CD4-positive, alpha-beta T cell (primary cell): ENCODE measurements around the gene MYLK4. TPM values are rescaled to one million over a fixed set of nuclear protein-coding genes. Genes with fewer than 3 reads are reported as not detected.
A peak's percentile ranks its signal among the peaks of the same experiment; 100 is the strongest.
"Not testable (repeated sequence)": the region's sequence is repeated elsewhere in the genome, so short reads cannot be mapped to it uniquely, and the experiment has no call there.

Experiments used
- ATAC-seq: fragments of 200-7000 bp; cut with Tn5 transposase; one replicate; pipeline ENCODE4 v1.10.0; 2022; ENCODE audit warnings: mild to moderate bottlenecking; ENCODE audit not compliant: poor library complexity
- CTCF ChIA-PET: fragments of 350-600 bp; sonication (Branson Sonifier 250); formaldehyde crosslinking; loops from one replicate; lab custom pipeline; 2021; ENCODE audit warnings: antibody characterized with exemption, inconsistent platforms; lab: Charles Lee
- POLR2A ChIA-PET: fragments of 350-600 bp; sonication (Branson Sonifier 250); formaldehyde crosslinking; loops from one replicate; lab custom pipeline; 2021; ENCODE audit warnings: antibody characterized with exemption, inconsistent platforms; lab: Charles Lee
- DNase-seq, 14 experiments: peaks; one replicate each; pipeline ENCODE4 v3.0.0-alpha.2; 2013 to 2020; ENCODE audit warnings: mixed read lengths in 2 of 14
- H3K27ac ChIP-seq, 2 donors: one replicate each; pipeline versions ENCODE4 v1.5.1 to v1.7.0; 2013; ENCODE audit warnings: low read length in 2 of 2, low read depth in 1 of 2, mild to moderate bottlenecking in 1 of 2
- H3K27me3 ChIP-seq, 2 experiments: 1 replicate in 1 of 2; 2 replicates in 1 of 2; pipeline versions ENCODE4 v1.6.1 to v1.7.0; 2013; ENCODE audit warnings: low read length in 2 of 2, control low read depth in 1 of 2, mild to moderate bottlenecking in 1 of 2, moderate library complexity in 1 of 2; ENCODE audit not compliant: insufficient read depth in 2 of 2, control insufficient read depth in 1 of 2
- H3K36me3 ChIP-seq: one replicate; pipeline ENCODE4 v1.6.1; 2013; ENCODE audit warnings: low read length, control low read depth; ENCODE audit not compliant: insufficient read depth
- H3K4me1 ChIP-seq: one replicate; pipeline ENCODE4 v1.6.1; 2013; ENCODE audit warnings: low read length, control low read depth; ENCODE audit not compliant: insufficient read depth
- H3K4me3 ChIP-seq: one replicate; pipeline ENCODE4 v1.5.1; 2013; ENCODE audit warnings: mild to moderate bottlenecking, low read length, moderate library complexity
- H3K9me3 ChIP-seq, 2 experiments: 1 replicate in 1 of 2; 2 replicates in 1 of 2; pipeline versions ENCODE4 v1.6.1 to v1.7.0; 2013; ENCODE audit warnings: low read length in 2 of 2, mild to moderate bottlenecking in 2 of 2, control low read depth in 1 of 2, moderate library complexity in 1 of 2; ENCODE audit not compliant: control insufficient read depth in 1 of 2, insufficient read depth in 1 of 2
- H3K27ac Mint-ChIP-seq: one replicate; pipeline ENCODE4 v1.8.0; 2020; ENCODE audit warnings: mixed read lengths
- H3K27me3 Mint-ChIP-seq: one replicate; pipeline ENCODE4 v1.8.0; 2021; ENCODE audit warnings: mixed read lengths
- H3K36me3 Mint-ChIP-seq: one replicate; pipeline ENCODE4 v1.8.0; 2021; ENCODE audit warnings: low read depth, mixed read lengths
- H3K4me1 Mint-ChIP-seq: one replicate; pipeline ENCODE4 v1.8.0; 2021; ENCODE audit warnings: low read depth, mixed read lengths
- H3K4me3 Mint-ChIP-seq: one replicate; pipeline ENCODE4 v1.8.0; 2020; ENCODE audit warnings: mild to moderate bottlenecking, mixed read lengths
- H3K9me3 Mint-ChIP-seq: one replicate; pipeline ENCODE4 v1.8.0; 2020; ENCODE audit warnings: mixed read lengths
- CTCF ChIP-seq: fragments of 200-600 bp; IDR thresholded peaks from one replicate; pipeline ENCODE4 v1.8.0; 2022; ENCODE audit warnings: antibody characterized with exemption, mild to moderate bottlenecking
- intact Hi-C, 2 experiments: fragments of 100-400 bp; cut with DNase I in 1 of 2; cut with micrococcal nuclease in 1 of 2; formaldehyde crosslinking; loops; one replicate each; pipeline versions ENCODE4 v1.15.1 to v1.9.0; 2023 to 2025; cut with DNase I, micrococcal nuclease
- total RNA-seq, 174 experiments: library from RNA in 2 of 174; stranded (reverse) in 2 of 174; gene quantifications; one replicate each; pipeline ENCODE4 v1.2.3 and lab custom pipeline; 2021 to 2026

The MYLK4 gene
- total RNA-seq, 2 experiments from 2014 or later, result 1.6 to 2.0 TPM

GRCh38 chr6:2763876-2764540, 13.3 kb upstream of the MYLK4 start:
- peaks cover 31% of the 10 kb centered on the region for H3K4me1 ChIP-seq
- peaks cover 34% of the 10 kb centered on the region for H3K36me3 Mint-ChIP-seq

GRCh38 chr6:2763345-2763841, 12.7 kb upstream of the MYLK4 start:
- Histone ChIP-seq H3K36me3 (no peaks in the 10 kb centered on the region), H3K27ac (no peak overlapping the region), H3K27me3 (no peaks in the 10 kb centered on the region), H3K4me3 (no peak overlapping the region), H3K9me3 (no peaks in the 10 kb centered on the region), H3K4me1 (peaks cover 29% of the 10 kb centered on the region)
- no peaks in the 10 kb centered on the region for H3K9me3 Mint-ChIP-seq
- H3K27me3 Mint-ChIP-seq, result no peaks in the 10 kb centered on the region
- H3K4me3 Mint-ChIP-seq, result peak overlapping the region; percentile 97
- ChIA-PET CTCF (interaction anchor here (6.4 kb wide), 1 partner anchor 13 kb away, joined by 26 read pairs; the partner anchor contains the start of gene MYLK4), POLR2A (interaction anchor here (0.7 to 2.1 kb wide), 5 partner anchors 78 to 1255 kb away, joined by 3 to 7 read pairs (median 4); partner anchors contain the start of genes RIPK1 and SERPINB1)
- peaks cover 44% of the 10 kb centered on the region for H3K4me1 Mint-ChIP-seq
- ATAC-seq (no peak), DNase-seq (peak in 3 of 14 experiments; percentile 15 to 50 (median 17))
- peaks cover 29% of the 10 kb centered on the region for H3K36me3 Mint-ChIP-seq
- intact Hi-C loops, result loop anchor here in 1 of 2 experiments (5.0 to 10.0 kb wide), 7 partner anchors 304 to 1251 kb away; partner anchors contain the start of genes GMDS, PSMG4, RIPK1 and SLC22A23
- no peak for TF ChIP-seq CTCF
- H3K27ac Mint-ChIP-seq, result peak overlapping the region; percentile 97

More at GRCh38 chr6:2763876-2764540, 13.3 kb upstream of the MYLK4 start:
- Histone ChIP-seq H3K4me3 (peak overlapping the region; percentile 62), H3K27ac (peak overlapping the region; percentile 80 to 96), H3K9me3 (no peaks in the 10 kb centered on the region), H3K27me3 (no peaks in the 10 kb centered on the region), H3K36me3 (no peaks in the 10 kb centered on the region)
- peak overlapping the region; percentile 97 for H3K27ac Mint-ChIP-seq
- H3K4me1 Mint-ChIP-seq, result peaks cover 50% of the 10 kb centered on the region
- H3K9me3 Mint-ChIP-seq, result no peaks in the 10 kb centered on the region
- H3K4me3 Mint-ChIP-seq, result peak overlapping the region; percentile 97
- POLR2A ChIA-PET, result interaction anchor here (1.0 to 2.1 kb wide), 4 partner anchors 78 to 1254 kb away, joined by 3 to 7 read pairs (median 4); partner anchors contain the start of genes RIPK1 and SERPINB1
- CTCF ChIA-PET, result interaction anchor here (1.2 to 6.4 kb wide), 3 partner anchors 14 to 77 kb away, joined by 3 to 26 read pairs (median 6); partner anchors contain the start of genes MYLK4 and SERPINB1
- DNase-seq (peak in 1 of 14 experiments; percentile 49), ATAC-seq (no peak)
- H3K27me3 Mint-ChIP-seq, result no peaks in the 10 kb centered on the region
- TF ChIP-seq CTCF, result no peak
- intact Hi-C loops, result loop anchor here in 1 of 2 experiments (2.0 to 10.0 kb wide), 8 partner anchors 225 to 1251 kb away; partner anchors contain the start of genes GMDS, PSMG4, RIPK1 and SLC22A23

- peak in 3 of 14 experiments; percentile 19 to 44 (median 38) for DNase-seq
- POLR2A ChIA-PET, result interaction anchor here (0.7 to 2.1 kb wide), 3 partner anchors 227 to 305 kb away, joined by 3 to 7 read pairs (median 3); partner anchors contain the start of gene RIPK1
- not testable (repeated sequence) for H3K27me3 Mint-ChIP-seq, H3K9me3 Mint-ChIP-seq, H3K27me3 ChIP-seq, ATAC-seq, H3K27ac ChIP-seq, H3K36me3 ChIP-seq, H3K9me3 ChIP-seq, H3K4me3 ChIP-seq
- Mint-ChIP-seq H3K4me3 (peak overlapping the region; percentile 97), H3K4me1 (peaks cover 39% of the 10 kb centered on the region), H3K36me3 (peaks cover 24% of the 10 kb centered on the region), H3K27ac (peak overlapping the region; percentile 49)
- intact Hi-C loops, result loop anchor here in 1 of 2 experiments (5.0 to 10.0 kb wide), 7 partner anchors 304 to 1252 kb away; partner anchors contain the start of genes GMDS, PSMG4, RIPK1 and SLC22A23
- peaks cover 23% of the 10 kb centered on the region for H3K4me1 ChIP-seq
- CTCF ChIA-PET, result interaction anchor here (6.4 kb wide), 1 partner anchor 12 kb away, joined by 26 read pairs; the partner anchor contains the start of gene MYLK4
These were observed 12.1 kb upstream of the MYLK4 start for GRCh38 chr6:2762868-2763267.
